ENCODE data around the gene NR2F1-AS1.

GRCh38 chr5:93417490-93417889 lies 163.5 kb downstream of the NR2F1-AS1 start:
- TF ChIP-seq, protein P1, sequence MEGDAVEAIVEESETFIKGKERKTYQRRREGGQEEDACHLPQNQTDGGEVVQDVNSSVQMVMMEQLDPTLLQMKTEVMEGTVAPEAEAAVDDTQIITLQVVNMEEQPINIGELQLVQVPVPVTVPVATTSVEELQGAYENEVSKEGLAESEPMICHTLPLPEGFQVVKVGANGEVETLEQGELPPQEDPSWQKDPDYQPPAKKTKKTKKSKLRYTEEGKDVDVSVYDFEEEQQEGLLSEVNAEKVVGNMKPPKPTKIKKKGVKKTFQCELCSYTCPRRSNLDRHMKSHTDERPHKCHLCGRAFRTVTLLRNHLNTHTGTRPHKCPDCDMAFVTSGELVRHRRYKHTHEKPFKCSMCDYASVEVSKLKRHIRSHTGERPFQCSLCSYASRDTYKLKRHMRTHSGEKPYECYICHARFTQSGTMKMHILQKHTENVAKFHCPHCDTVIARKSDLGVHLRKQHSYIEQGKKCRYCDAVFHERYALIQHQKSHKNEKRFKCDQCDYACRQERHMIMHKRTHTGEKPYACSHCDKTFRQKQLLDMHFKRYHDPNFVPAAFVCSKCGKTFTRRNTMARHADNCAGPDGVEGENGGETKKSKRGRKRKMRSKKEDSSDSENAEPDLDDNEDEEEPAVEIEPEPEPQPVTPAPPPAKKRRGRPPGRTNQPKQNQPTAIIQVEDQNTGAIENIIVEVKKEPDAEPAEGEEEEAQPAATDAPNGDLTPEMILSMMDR (IDR thresholded peaks at IDR 0.05), result no peak
- TF ChIP-seq POLR2A (IDR thresholded peaks at IDR 0.05), result no peak
